CD14-positive monocyte (primary cell): ENCODE measurements around the gene LPGAT1. TPM values are rescaled to one million over a fixed set of nuclear protein-coding genes. Genes with fewer than 3 reads are reported as not detected.

Experiments used
- DNase-seq, 3 donors: peaks; one replicate each; pipeline ENCODE4 v3.0.0-alpha.2; 2011 to 2022
- H2AFZ ChIP-seq: 2 replicates; pipeline ENCODE4 v1.6.0; 2012; ENCODE audit warnings: mild to moderate bottlenecking, low read depth, low read length, inconsistent platforms; ENCODE audit not compliant: insufficient read depth, poor library complexity, severe bottlenecking
- H3K27ac ChIP-seq, 2 donors: 1 replicate in 1 of 2; 2 replicates in 1 of 2; pipeline ENCODE4 v1.5.1; 2012 to 2013; ENCODE audit warnings: low read length in 2 of 2, control low read depth in 1 of 2, inconsistent platforms in 1 of 2, low read depth in 1 of 2, mild to moderate bottlenecking in 1 of 2
- H3K27me3 ChIP-seq, 2 donors: one replicate each; pipeline versions ENCODE4 v1.6.0 to v1.6.1; 2011 to 2013; ENCODE audit warnings: low read length in 2 of 2; ENCODE audit not compliant: control insufficient read depth in 2 of 2, insufficient read depth in 2 of 2
- H3K36me3 ChIP-seq, 2 donors: replicated peaks in 1 of 2; 1 replicate in 1 of 2; 2 replicates in 1 of 2; pipeline versions ENCODE4 v1.5.1 to v1.6.1; 2012 to 2013; ENCODE audit warnings: low read length in 2 of 2, control low read depth in 1 of 2, inconsistent platforms in 1 of 2, mild to moderate bottlenecking in 1 of 2; ENCODE audit not compliant: insufficient read depth in 2 of 2, control insufficient read depth in 1 of 2
- H3K4me1 ChIP-seq, 2 donors: 1 replicate in 1 of 2; 2 replicates in 1 of 2; pipeline versions ENCODE4 v1.5.1 to v1.6.1; 2012 to 2013; ENCODE audit warnings: low read length in 2 of 2, control low read depth in 1 of 2, inconsistent platforms in 1 of 2, mild to moderate bottlenecking in 1 of 2, moderate library complexity in 1 of 2; ENCODE audit not compliant: insufficient read depth in 2 of 2, control insufficient read depth in 1 of 2
- H3K4me2 ChIP-seq: replicated peaks from 2 replicates; pipeline ENCODE3; 2012; ENCODE audit warnings: low read length, moderate library complexity, mild to moderate bottlenecking; ENCODE audit not compliant: poor library complexity, severe bottlenecking; ENCODE audit errors: extremely low read depth
- H3K4me3 ChIP-seq, 3 experiments: fragments of 200-600 bp in 1 of 3; sonication (generic) in 1 of 3; replicated peaks in 1 of 3; 1 replicate in 2 of 3; 2 replicates in 1 of 3; pipeline ENCODE4 v1.5.1; 2011 to 2013; ENCODE audit warnings: low read length in 3 of 3, mild to moderate bottlenecking in 3 of 3, control low read depth in 2 of 3, low read depth in 2 of 3, inconsistent platforms in 1 of 3, moderate library complexity in 1 of 3
- H3K79me2 ChIP-seq: 2 replicates; pipeline ENCODE4 v1.6.0; 2012; ENCODE audit warnings: mild to moderate bottlenecking, control low read depth, inconsistent platforms, low read length, moderate library complexity; ENCODE audit not compliant: insufficient read depth
- H3K9ac ChIP-seq: 2 replicates; pipeline ENCODE4 v1.6.0; 2017; ENCODE audit warnings: low read length, mild to moderate bottlenecking; ENCODE audit not compliant: insufficient read depth, poor library complexity, severe bottlenecking
- H3K9me3 ChIP-seq, 2 donors: replicated peaks in 1 of 2; 1 replicate in 1 of 2; 2 replicates in 1 of 2; pipeline versions ENCODE4 v1.5.1 to v1.6.1; 2012 to 2013; ENCODE audit warnings: low read length in 2 of 2, control low read depth in 1 of 2; ENCODE audit not compliant: control insufficient read depth in 1 of 2, insufficient read depth in 1 of 2
- H4K20me1 ChIP-seq: 2 replicates; pipeline ENCODE4 v1.6.0; 2012; ENCODE audit warnings: mild to moderate bottlenecking, low read length, control low read depth, moderate library complexity; ENCODE audit not compliant: insufficient read depth
- H3K27ac Mint-ChIP-seq, 7 donors: one replicate each; pipeline ENCODE4 v1.8.0; 2020; ENCODE audit warnings: mild to moderate bottlenecking in 7 of 7, mixed read lengths in 7 of 7, moderate library complexity in 6 of 7, inconsistent platforms in 2 of 7
- H3K27me3 Mint-ChIP-seq, 3 donors: one replicate each; pipeline ENCODE4 v1.8.0; 2021 to 2022; ENCODE audit warnings: low read depth in 3 of 3, mild to moderate bottlenecking in 3 of 3, mixed read lengths in 3 of 3, moderate library complexity in 3 of 3, inconsistent platforms in 1 of 3
- H3K36me3 Mint-ChIP-seq, 2 donors: one replicate each; pipeline ENCODE4 v1.8.0; 2020; ENCODE audit warnings: mixed read lengths in 2 of 2, inconsistent platforms in 1 of 2, mild to moderate bottlenecking in 1 of 2
- H3K4me1 Mint-ChIP-seq: one replicate; pipeline ENCODE4 v1.8.0; 2020; ENCODE audit warnings: mild to moderate bottlenecking, mixed read lengths
- H3K4me3 Mint-ChIP-seq, 2 donors: one replicate each; pipeline ENCODE4 v1.8.0; 2020; ENCODE audit warnings: mild to moderate bottlenecking in 2 of 2, mixed read lengths in 2 of 2, moderate library complexity in 1 of 2
- H3K9me3 Mint-ChIP-seq, 7 donors: one replicate each; pipeline ENCODE4 v1.8.0; 2020 to 2022; ENCODE audit warnings: mixed read lengths in 7 of 7, mild to moderate bottlenecking in 6 of 7, moderate library complexity in 6 of 7, inconsistent platforms in 2 of 7
- CTCF ChIP-seq: fragments of 200-600 bp; IDR thresholded peaks from one replicate; pipeline ENCODE4 v1.8.0; 2022; ENCODE audit warnings: antibody characterized with exemption, mild to moderate bottlenecking
- WGBS: methylation state at CpG from one replicate; pipeline ENCODE4 v1.1.5; 2013; ENCODE audit warnings: missing lambda C conversion rate; ENCODE audit not compliant: insufficient coverage; 5-methylcytosine and 5-hydroxymethylcytosine counted together
- intact Hi-C, 2 donors: fragments of 100-400 bp; cut with micrococcal nuclease; formaldehyde crosslinking; loops; one replicate each; pipeline versions ENCODE4 v1.15.0 to v1.15.1; 2023
- polyA plus RNA-seq, 3 donors: library from polyadenylated mRNA; depleted of rRNA in 1 of 3; unstranded in 2 of 3; stranded (reverse) in 1 of 3; fragments of 300-500 nt in 2 of 3; fragments of >200 nt in 1 of 3; fragmentation: Illumina TruSeq in 2 of 3; gene quantifications; 1 replicate in 2 of 3; 2 replicates in 1 of 3; pipeline ENCODE4 v1.2.3, GENCODE V29; 2012 to 2021

The LPGAT1 gene
- polyA plus RNA-seq, 3 donors, result 19.5 to 52.1 (median 40.2) TPM

DNA sequence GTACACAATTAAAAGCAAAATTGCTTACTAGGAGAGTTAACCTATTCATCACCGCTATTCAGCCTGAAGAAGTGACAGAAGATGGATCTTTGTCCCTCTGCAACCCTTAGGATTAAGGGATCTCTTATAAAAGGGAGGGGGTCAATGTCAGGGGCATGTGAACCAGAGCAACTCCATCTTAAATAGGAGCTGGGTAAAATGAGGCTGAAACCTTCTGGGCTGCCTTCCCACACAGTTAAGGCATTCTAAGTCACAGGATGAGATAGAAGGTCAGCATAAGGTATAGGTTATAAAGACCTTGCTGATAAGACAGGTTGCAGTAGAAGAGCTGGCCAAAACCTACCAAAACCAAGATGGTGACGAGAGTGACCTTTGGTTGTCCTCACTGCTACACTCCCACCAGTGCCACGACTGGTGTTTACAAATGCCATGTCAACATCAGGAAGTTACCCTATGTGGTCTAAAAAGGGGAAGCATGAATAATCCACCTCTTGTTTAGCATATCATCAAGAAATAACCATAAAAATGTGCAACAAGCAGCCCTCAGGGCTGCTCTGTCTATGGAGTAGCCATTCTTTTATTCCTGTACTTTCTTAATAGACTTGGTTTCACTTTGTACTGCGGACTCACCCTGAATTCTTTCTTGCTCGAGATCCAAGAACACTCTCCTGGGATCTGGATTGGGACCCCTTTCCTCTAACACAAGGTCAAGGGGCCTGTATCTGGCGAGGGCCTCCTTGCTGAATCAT, 119.8 kb downstream of the LPGAT1 start:
- DNase-seq, result peak; percentile 43 to 56 (median 44)
- H3K27ac Mint-ChIP-seq, result peak overlapping the region in 5 of 7 donors; percentile 48 to 83 (median 66)
- H3K27ac ChIP-seq, result peak overlapping the region in 1 of 2 donors; percentile 9
- no peaks in the 10 kb centered on the region for H3K79me2 ChIP-seq
- no peaks in the 10 kb centered on the region for H3K36me3 ChIP-seq
- peaks cover 10% of the 10 kb centered on the region for H3K4me1 Mint-ChIP-seq
- H3K9ac ChIP-seq, result no peak overlapping the region
- H3K9me3 Mint-ChIP-seq, result peaks cover 0 to 3% (median 0%) of the 10 kb centered on the region in 7 donors
- no peak overlapping the region for H3K4me3 ChIP-seq
- peaks cover 8 to 10% of the 10 kb centered on the region in 2 donors for H3K4me1 ChIP-seq
- no peak overlapping the region for H3K4me2 ChIP-seq
- H3K27me3 Mint-ChIP-seq, result peaks cover 0 to 2% (median 0%) of the 10 kb centered on the region in 3 donors
- 100% methylated on average over 1 of the region's 6 CpGs for WGBS
- H2AFZ ChIP-seq, result no peak overlapping the region
- no peaks in the 10 kb centered on the region for H3K27me3 ChIP-seq
- no peaks in the 10 kb centered on the region for H3K9me3 ChIP-seq
- TF ChIP-seq CTCF, result no peak
- no peaks in the 10 kb centered on the region for H4K20me1 ChIP-seq
- intact Hi-C loops, result no loop called here
- no peak overlapping the region for H3K4me3 Mint-ChIP-seq
- no peaks in the 10 kb centered on the region for H3K36me3 Mint-ChIP-seq

GRCh38 chr1:211708926-211709325, 121.6 kb downstream of the LPGAT1 start:
- H3K9me3 ChIP-seq, result no peaks in the 10 kb centered on the region
- H3K4me1 Mint-ChIP-seq, result peaks cover 10% of the 10 kb centered on the region
- no peak overlapping the region for H2AFZ ChIP-seq
- H3K36me3 Mint-ChIP-seq, result no peaks in the 10 kb centered on the region
- no peak overlapping the region for H3K9ac ChIP-seq
- no peak overlapping the region for H3K4me3 Mint-ChIP-seq
- H3K4me1 ChIP-seq, result peaks cover 8 to 10% of the 10 kb centered on the region in 2 donors
- H3K27me3 Mint-ChIP-seq, result peaks cover 0 to 3% (median 0%) of the 10 kb centered on the region in 3 donors
- H3K4me2 ChIP-seq, result no peak overlapping the region
- H3K79me2 ChIP-seq, result no peaks in the 10 kb centered on the region
- peaks cover 0 to 3% (median 0%) of the 10 kb centered on the region in 7 donors for H3K9me3 Mint-ChIP-seq
- H4K20me1 ChIP-seq, result no peaks in the 10 kb centered on the region
- DNase-seq, result no peak
- H3K36me3 ChIP-seq, result no peaks in the 10 kb centered on the region
- intact Hi-C loops, result no loop called here
- no peak overlapping the region for H3K27ac Mint-ChIP-seq
- TF ChIP-seq CTCF, result no peak
- H3K27me3 ChIP-seq, result no peaks in the 10 kb centered on the region
- no peak overlapping the region for H3K4me3 ChIP-seq
- WGBS, result no CpG with 5 or more reads among the region's 4 CpGs
- no peak overlapping the region for H3K27ac ChIP-seq
